Measurements from ENCODE around the gene ADAD1.
"Not testable (repeated sequence)": the region's sequence is repeated elsewhere in the genome, so short reads cannot be mapped to it uniquely, and the experiment has no call there.

ADAD1 gene

GRCh38 chr4:122378711-122379110 lies at the start of gene ADAD1:
Gene ADAD1, plus strand, starts transcription at chr4:122379011. Its CDS starts 1,059 bp downstream, at chr4:122380070.
- no peak for DNase-seq (ENCODE audit: low spot score)

- DNase-seq (ENCODE audit: low spot score): no peak
Observed at GRCh38 chr4:122329876-122330565, 48.8 kb upstream of the ADAD1 start.

- DNase-seq (ENCODE audit: low spot score): no peak
Observed at GRCh38 chr4:122331195-122331594, 47.6 kb upstream of the ADAD1 start.

GRCh38 chr4:122334828-122335227 lies 44.0 kb upstream of the ADAD1 start:
- no peak for DNase-seq (ENCODE audit: low spot score)

GRCh38 chr4:122341886-122342285 lies 36.9 kb upstream of the ADAD1 start:
- no peak for DNase-seq (ENCODE audit: low spot score)

- no peak for DNase-seq (ENCODE audit: low spot score)
Observed at GRCh38 chr4:122346036-122346435, 32.8 kb upstream of the ADAD1 start.

- no peak for DNase-seq (ENCODE audit: low spot score)
Observed at GRCh38 chr4:122346503-122346902, 32.3 kb upstream of the ADAD1 start.

GRCh38 chr4:122356317-122356808 lies 22.4 kb upstream of the ADAD1 start:
- no peak for DNase-seq (ENCODE audit: low spot score)

GRCh38 chr4:122360754-122361153 lies 18.1 kb upstream of the ADAD1 start:
- no peak for DNase-seq (ENCODE audit: low spot score)

GRCh38 chr4:122364700-122365404 lies 14.0 kb upstream of the ADAD1 start:
- no peak for DNase-seq (ENCODE audit: low spot score)

- not testable (repeated sequence) for DNase-seq (ENCODE audit: low spot score)
Observed at GRCh38 chr4:122368786-122369185, 10.0 kb upstream of the ADAD1 start.

GRCh38 chr4:122377352-122377751 lies 1.5 kb upstream of the ADAD1 start:
- no peak for DNase-seq (ENCODE audit: low spot score)

GRCh38 chr4:122379239-122379638 lies 428 bp downstream of the ADAD1 start:
- DNase-seq (ENCODE audit: low spot score): no peak

- DNase-seq (ENCODE audit: low spot score): no peak
Observed at GRCh38 chr4:122383341-122383740, 4.5 kb downstream of the ADAD1 start.

- no peak for DNase-seq (ENCODE audit: low spot score)
Observed at GRCh38 chr4:122384245-122384644, 5.4 kb downstream of the ADAD1 start.

GRCh38 chr4:122393276-122393675 lies 14.5 kb downstream of the ADAD1 start:
- no peak for DNase-seq (ENCODE audit: low spot score)

GRCh38 chr4:122403861-122404260 lies 25.1 kb downstream of the ADAD1 start:
- no peak for DNase-seq (ENCODE audit: low spot score)

- peak; percentile 11 for DNase-seq (ENCODE audit: low spot score)
Observed at GRCh38 chr4:122412547-122412946, 33.7 kb downstream of the ADAD1 start.

GRCh38 chr4:122423246-122423645 lies 44.4 kb downstream of the ADAD1 start:
- no peak for DNase-seq (ENCODE audit: low spot score)

GRCh38 chr4:122431351-122431750 lies 52.5 kb downstream of the ADAD1 start:
- DNase-seq (ENCODE audit: low spot score): no peak

- no peak for DNase-seq (ENCODE audit: low spot score)
Observed at GRCh38 chr4:122434285-122434684, 55.5 kb downstream of the ADAD1 start.

- DNase-seq (ENCODE audit: low spot score): peak; percentile 25
Observed at GRCh38 chr4:122450847-122451246, 72.0 kb downstream of the ADAD1 start.

GRCh38 chr4:122453384-122453995 lies 74.7 kb downstream of the ADAD1 start:
- DNase-seq (ENCODE audit: low spot score): no peak
